Stomach (tissue), 9 donors: Measurements from ENCODE around the gene SIRT7. TPM values are rescaled to one million over a fixed set of nuclear protein-coding genes. Genes with fewer than 3 reads are reported as not detected.

Experiments used
- DNase-seq, 2 donors: peaks; one replicate each; pipeline versions ENCODE4 v3.0.0 to v3.0.0-alpha.2; 2013 to 2019
- H3K27ac ChIP-seq, 5 donors: fragments of 200-600 bp in 4 of 5; sonication (generic) in 4 of 5; one replicate each; pipeline ENCODE4 v1.5.1; 2013 to 2019; ENCODE audit warnings: mild to moderate bottlenecking in 1 of 5, moderate library complexity in 1 of 5
- H3K27me3 ChIP-seq, 3 donors: fragments of 200-600 bp; sonication (generic); one replicate each; pipeline ENCODE4 v1.5.1; 2017 to 2019; ENCODE audit warnings: mixed run types in 1 of 3
- H3K36me3 ChIP-seq, 4 donors: fragments of 200-600 bp; sonication (generic); 1 replicate in 3 of 4; 2 replicates in 1 of 4; pipeline ENCODE4 v1.5.1; 2016 to 2019
- H3K4me1 ChIP-seq, 4 donors: fragments of 200-600 bp; sonication (generic); one replicate each; pipeline ENCODE4 v1.5.1; 2016 to 2019
- H3K4me3 ChIP-seq, 4 donors: fragments of 200-600 bp; sonication (generic) in 3 of 4; one replicate each; pipeline ENCODE4 v1.5.1; 2016 to 2019; ENCODE audit warnings: mild to moderate bottlenecking in 1 of 4
- H3K9me3 ChIP-seq, 4 donors: fragments of 200-600 bp; sonication (generic); one replicate each; pipeline ENCODE4 v1.5.1; 2016 to 2019
- CTCF ChIP-seq, 7 experiments: fragments of 450-650 bp in 4 of 7; fragments of 200-600 bp in 3 of 7; sonication (generic) in 3 of 7; IDR thresholded peaks; one replicate each; pipeline ENCODE4 v1.5.1; 2016 to 2019; ENCODE audit warnings: antibody characterized with exemption in 7 of 7, control low read depth in 2 of 7, mild to moderate bottlenecking in 1 of 7
- EP300 ChIP-seq: sonication (generic); formaldehyde crosslinking; IDR thresholded peaks from one replicate; pipeline ENCODE4 v1.6.1; 2017; ENCODE audit warnings: antibody characterized with exemption
- POLR2A ChIP-seq, 4 donors: fragments of 450-650 bp; IDR thresholded peaks; one replicate each; pipeline ENCODE4 v1.6.1; 2016; ENCODE audit warnings: antibody characterized with exemption in 4 of 4, control low read depth in 2 of 4, mild to moderate bottlenecking in 1 of 4, moderate library complexity in 1 of 4
- POLR2AphosphoS5 ChIP-seq, 3 donors: sonication (generic); formaldehyde crosslinking; IDR thresholded peaks; one replicate each; pipeline ENCODE4 v1.6.1; 2016; ENCODE audit warnings: antibody characterized with exemption in 3 of 3
- WGBS, 5 donors: extraction: QIAGEN DNeasy Blood & Tissue Kit in 3 of 5; methylation state at CpG; one replicate each; pipeline versions ENCODE4 v1.1.5 to v1.1.7; 2013 to 2018; 5-methylcytosine and 5-hydroxymethylcytosine counted together
- intact Hi-C: fragments of 100-400 bp; cut with DNase I; formaldehyde crosslinking; loops from one replicate; pipeline ENCODE4 v1.15.1; 2023; ENCODE audit warnings: low total_unique reads
- polyA plus RNA-seq, 3 donors: library from polyadenylated mRNA; stranded (reverse); fragments of 200-250 nt; gene quantifications; one replicate each; pipeline ENCODE4 v1.2.3, GENCODE V29; 2013
- total RNA-seq, 5 donors: library from RNA; depleted of rRNA; stranded (reverse); fragments of >200 nt; gene quantifications; one replicate each; pipeline versions ENCODE4 v1.1.0 to v1.2.3, GENCODE V29; 2014 to 2016
- donor health status: healthy with polysubstance abuse.
- donor health status: Bipolar disorder and iron deficiency.
- donor health status: healthy.

The SIRT7 gene
- total and polyA plus RNA-seq, 8 donors, result 18.2 to 128 (median 45.5) TPM

GRCh38 chr17:81913394-81914102, 4.4 kb downstream of the SIRT7 start:
- no peaks in the 10 kb centered on the region for H3K27me3 ChIP-seq
- no peaks in the 10 kb centered on the region for H3K9me3 ChIP-seq
- TF ChIP-seq EP300, result no peak
- no peak for TF ChIP-seq POLR2A (IDR thresholded peaks at IDR 0.05)
- no peak for TF ChIP-seq POLR2AphosphoS5 (IDR thresholded peaks at IDR 0.05)
- no peak for TF ChIP-seq CTCF (IDR thresholded peaks at IDR 0.05)
- intact Hi-C loops, result no loop called here
- no peak for DNase-seq
- H3K27ac ChIP-seq, result peak overlapping the region in 1 of 5 donors; percentile 78
- no peak overlapping the region for H3K4me3 ChIP-seq
- 91 to 95% (median 95%) methylated on average over 23 to 31 of the region's 31 CpGs for WGBS, 5 donors
- peaks cover 36 to 54% (median 49%) of the 10 kb centered on the region in 4 donors for H3K36me3 ChIP-seq
- H3K4me1 ChIP-seq, result peaks cover 27 to 71% (median 57%) of the 10 kb centered on the region in 4 donors

GRCh38 chr17:81912441-81913309, 5.3 kb downstream of the SIRT7 start:
- TF ChIP-seq CTCF (IDR thresholded peaks at IDR 0.05) (no peak), POLR2A (IDR thresholded peaks at IDR 0.05) (no peak), EP300 (no peak)
- Histone ChIP-seq H3K4me3 (peak overlapping the region in 1 of 4 donors; percentile 28), H3K9me3 (no peaks in the 10 kb centered on the region), H3K4me1 (peaks cover 22 to 67% (median 54%) of the 10 kb centered on the region in 4 donors), H3K36me3 (peaks cover 44 to 63% (median 58%) of the 10 kb centered on the region in 4 donors), H3K27ac (peak overlapping the region; percentile 55 to 78 (median 66)), H3K27me3 (no peaks in the 10 kb centered on the region)
- WGBS, 5 donors, result 79 to 88% (median 84%) methylated on average over 32 of the region's 32 CpGs
- intact Hi-C loops, result no loop called here
- peak; percentile 65 to 79 for DNase-seq

GRCh38 chr17:81911969-81912368, 6.0 kb downstream of the SIRT7 start:
- intact Hi-C loops, result no loop called here
- Histone ChIP-seq H3K27ac (peak overlapping the region; percentile 55 to 78 (median 66)), H3K9me3 (no peaks in the 10 kb centered on the region), H3K4me3 (peak overlapping the region; percentile 11 to 28 (median 20)), H3K27me3 (no peaks in the 10 kb centered on the region), H3K36me3 (peaks cover 50 to 70% (median 65%) of the 10 kb centered on the region in 4 donors), H3K4me1 (peaks cover 18 to 63% (median 49%) of the 10 kb centered on the region in 4 donors)
- TF ChIP-seq CTCF (IDR thresholded peaks at IDR 0.05) (no peak), POLR2A (IDR thresholded peaks at IDR 0.05) (no peak), EP300 (no peak), POLR2AphosphoS5 (IDR thresholded peaks at IDR 0.05) (no peak)
- 70 to 83% (median 81%) methylated on average over 19 of the region's 19 CpGs for WGBS, 5 donors
- DNase-seq, result no peak

- peak; percentile 96 to 97 for DNase-seq
- TF ChIP-seq EP300, result no peak
- no peak for TF ChIP-seq POLR2A (IDR thresholded peaks at IDR 0.05)
- peak in 1 of 3 donors; percentile 63 for TF ChIP-seq POLR2AphosphoS5 (IDR thresholded peaks at IDR 0.05)
- peak in 1 of 7 experiments; percentile 30 for TF ChIP-seq CTCF (IDR thresholded peaks at IDR 0.05)
- peak within 1 kb of the TSS; percentile 67 to 82 (median 76) for H3K4me3 ChIP-seq
- H3K36me3 ChIP-seq, result peaks cover 55 to 75% (median 71%) of the 10 kb centered on the region in 4 donors
- H3K4me1 ChIP-seq, result peaks cover 13 to 57% (median 44%) of the 10 kb centered on the region in 4 donors
- intact Hi-C loops, result no loop called here
- no peaks in the 10 kb centered on the region for H3K27me3 ChIP-seq
- H3K9me3 ChIP-seq, result no peaks in the 10 kb centered on the region
- H3K27ac ChIP-seq, result peak within 1 kb of the TSS; percentile 78 to 91 (median 85)
- 2 to 7% (median 3%) methylated on average over 20 to 84 of the region's 84 CpGs for WGBS, 5 donors
Observed at GRCh38 chr17:81911277-81911961, 6.6 kb downstream of the SIRT7 start, which contains the start of gene PCYT2. Gene PCYT2, minus strand, starts transcription at chr17:81911399. Its CDS starts 44 bp downstream, at chr17:81911355.
